A549 (cell line): ENCODE results near the gene SRL. TPM values are rescaled to one million over a fixed set of nuclear protein-coding genes. Genes with fewer than 3 reads are reported as not detected.

Experiments used
- ATAC-seq, 2 experiments: fragments of 200-7000 bp in 1 of 2; fragments of >200 bp in 1 of 2; cut with Nextera tagmentation in 1 of 2; cut with Tn5 transposase in 1 of 2; 3 replicates each; pipeline versions ENCODE4 v1.8.0 to v1.9.1; 2018 to 2020; ENCODE audit warnings: mild to moderate bottlenecking in 1 of 2, moderate library complexity in 1 of 2
- CTCF ChIA-PET: fragments of 300-600 bp; sonication (Branson Sonifier 250); formaldehyde crosslinking; extraction: SDS; loops from one replicate; lab custom pipeline; 2021; ENCODE audit warnings: antibody characterized with exemption, inconsistent platforms; lab: Yijun Ruan, JAX
- POLR2A ChIA-PET: fragments of 350-600 bp; formaldehyde crosslinking; extraction: SDS; loops from one replicate; lab custom pipeline; 2021; ENCODE audit warnings: antibody characterized with exemption, inconsistent platforms; lab: Yijun Ruan, JAX
- DNase-seq, 2 experiments: peaks; one replicate each; pipeline versions ENCODE4 v3.0.0 to v3.0.0-alpha.2; 2011 to 2016; ENCODE audit warnings: low read depth in 1 of 2, low spot score in 1 of 2
- FAIRE-seq: peaks from 2 replicates; lab custom pipeline; 2011; peaks lifted over from hg19 to GRCh38; lab: Jason Lieb, UNC
- H3K27ac ChIP-seq, 2 experiments: fragments of >200 bp; sonication (Bioruptor Twin); formaldehyde crosslinking; 3 replicates each; pipeline ENCODE4 v1.5.1; 2016 to 2017
- H3K4me1 ChIP-seq: fragments of >200 bp; sonication (Bioruptor Twin); formaldehyde crosslinking; 3 replicates; pipeline ENCODE4 v1.6.1; 2016
- H3K4me2 ChIP-seq: fragments of >200 bp; sonication (Bioruptor Twin); formaldehyde crosslinking; 3 replicates; pipeline ENCODE4 v1.6.1; 2016
- H3K4me3 ChIP-seq: fragments of >200 bp; sonication (Bioruptor Twin); formaldehyde crosslinking; 3 replicates; pipeline ENCODE4 v1.5.1; 2016
- H3K9me3 ChIP-seq: fragments of >200 bp; sonication (Bioruptor Twin); formaldehyde crosslinking; 3 replicates; pipeline ENCODE4 v1.6.1; 2016
- CHD4 ChIP-seq: fragments of 200-600 bp; sonication (generic); IDR thresholded peaks from 2 replicates; pipeline ENCODE4 v1.6.1; 2016; ENCODE audit warnings: antibody characterized with exemption, mild to moderate bottlenecking, borderline replicate concordance
- CTCF ChIP-seq: fragments of >200 bp; sonication (Bioruptor Twin); formaldehyde crosslinking; IDR thresholded peaks from 3 replicates; pipeline ENCODE4 v1.5.1; 2016
- EHF ChIP-seq: fragments of 250-450 bp; sonication (Bioruptor Pico); IDR thresholded peaks from 2 replicates; pipeline ENCODE4 v1.5.0; 2020; ENCODE audit warnings: mild to moderate bottlenecking
- ESRRA ChIP-seq: fragments of 150-350 bp; IDR thresholded peaks from 2 replicates; pipeline ENCODE4 v1.6.1; 2014; ENCODE audit warnings: mild to moderate bottlenecking, low read length, borderline replicate concordance
- FOSB ChIP-seq: fragments of 250-450 bp; sonication (Bioruptor Pico); IDR thresholded peaks from 2 replicates; pipeline ENCODE4 v1.5.0; 2020; ENCODE audit warnings: mild to moderate bottlenecking, moderate library complexity
- FOXS1 ChIP-seq: fragments of 250-450 bp; sonication (Bioruptor Pico); IDR thresholded peaks from 2 replicates; pipeline ENCODE4 v1.5.0; 2020; ENCODE audit warnings: mild to moderate bottlenecking, moderate library complexity
- GATA3 ChIP-seq: IDR thresholded peaks from 2 replicates; pipeline ENCODE4 v1.6.1; 2012; ENCODE audit warnings: borderline replicate concordance
- HDAC2 ChIP-seq: fragments of 200-600 bp; sonication (generic); IDR thresholded peaks from 2 replicates; pipeline ENCODE4 v1.6.1; 2016
- HES2 ChIP-seq: fragments of >200 bp; sonication (Bioruptor Twin); formaldehyde crosslinking; IDR thresholded peaks from 2 replicates; pipeline ENCODE4 v1.6.1; 2016
- HOXB13 ChIP-seq: fragments of 250-450 bp; sonication (Bioruptor Pico); IDR thresholded peaks from 2 replicates; pipeline ENCODE4 v1.5.0; 2020; ENCODE audit warnings: low read depth, mild to moderate bottlenecking, moderate library complexity
- HOXB5 ChIP-seq: fragments of 250-450 bp; sonication (Bioruptor Pico); IDR thresholded peaks from 2 replicates; pipeline ENCODE4 v1.5.0; 2020; ENCODE audit warnings: mild to moderate bottlenecking, moderate library complexity
- JUNB ChIP-seq: fragments of >200 bp; sonication (Bioruptor Twin); formaldehyde crosslinking; IDR thresholded peaks from 2 replicates; pipeline ENCODE4 v1.6.1; 2016
- KDM1A ChIP-seq: fragments of 200-600 bp; sonication (generic); IDR thresholded peaks from 2 replicates; pipeline ENCODE4 v1.6.1; 2016; ENCODE audit warnings: low read depth, mild to moderate bottlenecking
- MAZ ChIP-seq: fragments of 150-350 bp; IDR thresholded peaks from 2 replicates; pipeline ENCODE4 v1.6.1; 2014; ENCODE audit warnings: antibody characterized with exemption, low read depth, low read length, borderline replicate concordance
- NPAS2 ChIP-seq: fragments of 250-450 bp; sonication (Bioruptor Pico); IDR thresholded peaks from 2 replicates; pipeline ENCODE4 v1.8.0; 2022; ENCODE audit warnings: mild to moderate bottlenecking, moderate library complexity, borderline replicate concordance
- NR3C1 ChIP-seq: fragments of >200 bp; sonication (Bioruptor Twin); formaldehyde crosslinking; IDR thresholded peaks from 3 replicates; pipeline ENCODE4 v1.6.1; 2017
- PHF8 ChIP-seq: fragments of 200-600 bp; sonication (generic); IDR thresholded peaks from 2 replicates; pipeline ENCODE4 v1.6.1; 2016; ENCODE audit warnings: low read depth, mild to moderate bottlenecking, antibody characterized with exemption, moderate library complexity, borderline replicate concordance
- POLR2AphosphoS2 ChIP-seq: conservative IDR thresholded peaks from 2 replicates; pipeline ENCODE4 v1.6.1; 2012; ENCODE audit warnings: low read length, improper control_type of control experiment, inconsistent platforms
- RCOR1 ChIP-seq: fragments of 150-350 bp; IDR thresholded peaks from 2 replicates; pipeline ENCODE4 v1.6.1; 2014; ENCODE audit warnings: antibody characterized with exemption, low read length, low read depth
- SMC3 ChIP-seq: fragments of >200 bp; sonication (Bioruptor Twin); formaldehyde crosslinking; IDR thresholded peaks from 3 replicates; pipeline ENCODE4 v1.6.1; 2018; ENCODE audit warnings: inconsistent platforms
- TFCP2L1 ChIP-seq: fragments of 250-450 bp; sonication (Bioruptor Pico); IDR thresholded peaks from 2 replicates; pipeline ENCODE4 v1.5.0; 2021; ENCODE audit warnings: mild to moderate bottlenecking
- TP53 ChIP-seq: fragments of 250-450 bp; sonication (Bioruptor Pico); IDR thresholded peaks from 2 replicates; pipeline ENCODE4 v1.5.0; 2021; ENCODE audit warnings: mild to moderate bottlenecking, moderate library complexity
- ZSCAN20 ChIP-seq: fragments of 250-450 bp; sonication (Bioruptor Pico); IDR thresholded peaks from 2 replicates; pipeline ENCODE4 v1.8.0; 2022; ENCODE audit warnings: mild to moderate bottlenecking, moderate library complexity
- WGBS: methylation state at CpG from one replicate; pipeline ENCODE4 v1.1.6; 2017; ENCODE audit errors: missing lambda C conversion rate; 5-methylcytosine and 5-hydroxymethylcytosine counted together
- polyA plus RNA-seq, 4 experiments: library from polyadenylated mRNA; depleted of rRNA in 3 of 4; stranded (reverse); fragments of >200 nt; fragmentation: RNase III in 1 of 4; extraction: RNeasy Plus Mini Kit Qiagen cat#74134 plus additional on column Dnase treatment in 1 of 4; gene quantifications; 2 replicates in 3 of 4; 3 replicates in 1 of 4; pipeline ENCODE4 v1.2.3, GENCODE V29; 2011 to 2017
- TF ChIP-seq, protein P1 (sequence below): fragments of 250-450 bp; sonication (Bioruptor Pico); IDR thresholded peaks from 2 replicates; pipeline ENCODE4 v1.5.0; 2021; ENCODE audit warnings: mild to moderate bottlenecking, moderate library complexity, borderline replicate concordance
- TF ChIP-seq, protein P2 (sequence below): IDR thresholded peaks from 2 replicates; pipeline ENCODE4 v1.6.1; 2012; ENCODE audit warnings: low read depth, borderline replicate concordance
- TF ChIP-seq, protein P3 (sequence below): fragments of 450-650 bp; IDR thresholded peaks from 2 replicates; pipeline ENCODE4 v1.6.1; 2014; ENCODE audit warnings: antibody characterized with exemption

SRL gene
- polyA plus RNA-seq, 2 of the 4 experiments (the other 2 are of a cell fraction): 0.03 TPM; not detected in 1

- TF ChIP-seq HES2 (no peak), HDAC2 (no peak), HOXB13 (CRISPR knock-in tag) (peak; percentile 71)
These were observed 29.6 kb upstream of the SRL start (continued) for GRCh38 chr16:4271176-4272113.

DNA sequence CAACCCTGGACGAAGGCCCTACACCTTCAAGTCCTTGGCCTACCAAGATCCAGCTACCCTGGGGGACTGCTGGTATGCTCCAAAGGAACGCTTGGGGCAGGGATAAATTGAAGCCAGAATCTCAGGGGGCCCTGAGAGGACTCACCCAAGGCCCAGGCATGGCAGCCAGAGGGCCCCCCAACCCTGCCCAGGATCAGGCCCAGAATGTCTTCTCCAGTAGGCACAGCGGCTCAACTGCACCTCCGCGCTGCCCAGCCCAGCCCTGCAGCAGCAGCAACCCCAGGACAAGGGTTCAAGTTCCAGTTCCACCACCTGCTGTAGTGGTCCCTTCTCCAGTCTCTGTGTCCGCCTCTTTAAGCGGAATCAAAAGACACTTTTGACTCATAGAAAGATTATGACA, 28.7 kb upstream of the SRL start:
- no peak for FAIRE-seq
- Histone ChIP-seq H3K9me3 (no peaks in the 10 kb centered on the region), H3K27ac (peak overlapping the region; percentile 98 to 99), H3K4me2 (peak overlapping the region; percentile 90), H3K4me3 (peak overlapping the region; percentile 87), H3K4me1 (peaks cover 10% of the 10 kb centered on the region)
- CTCF ChIA-PET: interaction anchor here (0.6 to 10.9 kb wide), 11 partner anchors 9 to 540 kb away, joined by 3 to 152 read pairs (median 18); no protein-coding TSS in a partner anchor
- no peak for DNase-seq
- WGBS: 90% methylated on average over 7 of the region's 7 CpGs
- no peak for ATAC-seq
- POLR2A ChIA-PET: interaction anchor here (1.4 to 1.8 kb wide), 3 partner anchors 17 to 53 kb away, joined by 3 to 10 read pairs (median 7); partner anchors contain the start of gene GLIS2
- TF ChIP-seq, protein P1, sequence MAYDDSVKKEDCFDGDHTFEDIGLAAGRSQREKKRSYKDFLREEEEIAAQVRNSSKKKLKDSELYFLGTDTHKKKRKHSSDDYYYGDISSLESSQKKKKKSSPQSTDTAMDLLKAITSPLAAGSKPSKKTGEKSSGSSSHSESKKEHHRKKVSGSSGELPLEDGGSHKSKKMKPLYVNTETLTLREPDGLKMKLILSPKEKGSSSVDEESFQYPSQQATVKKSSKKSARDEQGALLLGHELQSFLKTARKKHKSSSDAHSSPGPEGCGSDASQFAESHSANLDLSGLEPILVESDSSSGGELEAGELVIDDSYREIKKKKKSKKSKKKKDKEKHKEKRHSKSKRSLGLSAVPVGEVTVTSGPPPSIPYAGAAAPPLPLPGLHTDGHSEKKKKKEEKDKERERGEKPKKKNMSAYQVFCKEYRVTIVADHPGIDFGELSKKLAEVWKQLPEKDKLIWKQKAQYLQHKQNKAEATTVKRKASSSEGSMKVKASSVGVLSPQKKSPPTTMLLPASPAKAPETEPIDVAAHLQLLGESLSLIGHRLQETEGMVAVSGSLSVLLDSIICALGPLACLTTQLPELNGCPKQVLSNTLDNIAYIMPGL (CRISPR knock-in tag): no peak
- no peak for TF ChIP-seq RCOR1
- TF ChIP-seq EHF (CRISPR knock-in tag): no peak
- TF ChIP-seq HOXB13 (CRISPR knock-in tag): no peak
- TF ChIP-seq GATA3: no peak
- TF ChIP-seq ZSCAN20: no peak
- no peak for TF ChIP-seq HOXB5 (CRISPR knock-in tag)
- no peak for TF ChIP-seq JUNB
- TF ChIP-seq FOSB (CRISPR knock-in tag): no peak
- TF ChIP-seq TP53 (CRISPR knock-in tag): no peak
- TF ChIP-seq, protein P2, sequence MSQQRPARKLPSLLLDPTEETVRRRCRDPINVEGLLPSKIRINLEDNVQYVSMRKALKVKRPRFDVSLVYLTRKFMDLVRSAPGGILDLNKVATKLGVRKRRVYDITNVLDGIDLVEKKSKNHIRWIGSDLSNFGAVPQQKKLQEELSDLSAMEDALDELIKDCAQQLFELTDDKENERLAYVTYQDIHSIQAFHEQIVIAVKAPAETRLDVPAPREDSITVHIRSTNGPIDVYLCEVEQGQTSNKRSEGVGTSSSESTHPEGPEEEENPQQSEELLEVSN: no peak
- TF ChIP-seq CTCF: no peak
- no peak for TF ChIP-seq KDM1A

DNA sequence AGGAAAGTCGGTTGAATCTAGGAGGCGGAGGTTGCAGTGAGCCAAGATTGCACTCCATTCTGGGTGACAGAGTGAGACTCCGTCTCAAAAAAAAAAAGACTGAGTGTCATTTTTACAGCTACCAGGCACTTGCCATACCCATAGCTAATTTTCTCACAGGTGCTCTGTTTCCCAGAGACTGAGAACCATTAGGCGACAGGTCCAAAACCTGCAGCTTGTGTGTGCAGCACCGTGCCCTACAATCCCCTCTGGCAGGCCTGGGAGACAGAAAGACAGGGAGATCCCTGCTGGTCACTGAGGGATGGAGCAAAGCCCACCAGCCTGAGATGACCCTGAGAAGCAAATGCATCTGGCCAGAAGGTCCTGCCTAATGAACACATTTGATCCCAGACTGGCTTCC, 28.2 kb upstream of the SRL start:
- 85% methylated on average over 5 of the region's 5 CpGs for WGBS
- no peak for DNase-seq
- peak overlapping the region; percentile 90 for H3K4me2 ChIP-seq
- no peaks in the 10 kb centered on the region for H3K9me3 ChIP-seq
- no peak for ATAC-seq
- FAIRE-seq: no peak
- no peak overlapping the region for H3K4me3 ChIP-seq
- peaks cover 10% of the 10 kb centered on the region for H3K4me1 ChIP-seq
- ChIA-PET CTCF (interaction anchor here (0.6 to 10.9 kb wide), 9 partner anchors 8 to 540 kb away, joined by 4 to 152 read pairs (median 18); no protein-coding TSS in a partner anchor), POLR2A (interaction anchor here (1.4 kb wide), 1 partner anchor 16 kb away, joined by 3 read pairs; no protein-coding TSS in a partner anchor)
- peak overlapping the region in 1 of 2 experiments; percentile 98; a peak in 3 of 6 replicates for H3K27ac ChIP-seq
- no peak for TF ChIP-seq SMC3
- no peak for TF ChIP-seq GATA3
- TF ChIP-seq POLR2AphosphoS2: no peak
- TF ChIP-seq FOXS1: no peak
- TF ChIP-seq NR3C1: no peak
- TF ChIP-seq, protein P3, sequence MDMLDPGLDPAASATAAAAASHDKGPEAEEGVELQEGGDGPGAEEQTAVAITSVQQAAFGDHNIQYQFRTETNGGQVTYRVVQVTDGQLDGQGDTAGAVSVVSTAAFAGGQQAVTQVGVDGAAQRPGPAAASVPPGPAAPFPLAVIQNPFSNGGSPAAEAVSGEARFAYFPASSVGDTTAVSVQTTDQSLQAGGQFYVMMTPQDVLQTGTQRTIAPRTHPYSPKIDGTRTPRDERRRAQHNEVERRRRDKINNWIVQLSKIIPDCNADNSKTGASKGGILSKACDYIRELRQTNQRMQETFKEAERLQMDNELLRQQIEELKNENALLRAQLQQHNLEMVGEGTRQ: no peak
- TF ChIP-seq ESRRA: no peak
- TF ChIP-seq MAZ: no peak
- TF ChIP-seq CHD4: no peak
- TF ChIP-seq NPAS2 (CRISPR knock-in tag): no peak
- TF ChIP-seq PHF8: no peak
- TF ChIP-seq TFCP2L1 (CRISPR knock-in tag): no peak
- no peak for TF ChIP-seq CTCF
- TF ChIP-seq HDAC2: no peak
